SK-N-MC (cell line): ENCODE measurements around the gene PLEKHM2.

Experiments
- EZH2 ChIP-seq: fragments of 200-600 bp; sonication (generic); IDR thresholded peaks from one replicate; pipeline ENCODE4 v1.6.1; 2017; ENCODE audit warnings: antibody characterized with exemption
- FOXP2 ChIP-seq: optimal IDR thresholded peaks from 2 replicates; pipeline ENCODE3; 2011; ENCODE audit warnings: mild to moderate bottlenecking, moderate library complexity; ENCODE audit not compliant: insufficient read depth; ENCODE audit errors: extremely low read length, control extremely low read depth
- POLR2AphosphoS5 ChIP-seq: IDR thresholded peaks from 2 replicates; pipeline ENCODE4 v1.6.1; 2012; ENCODE audit warnings: mild to moderate bottlenecking, low read depth, low read length, borderline replicate concordance

DNA sequence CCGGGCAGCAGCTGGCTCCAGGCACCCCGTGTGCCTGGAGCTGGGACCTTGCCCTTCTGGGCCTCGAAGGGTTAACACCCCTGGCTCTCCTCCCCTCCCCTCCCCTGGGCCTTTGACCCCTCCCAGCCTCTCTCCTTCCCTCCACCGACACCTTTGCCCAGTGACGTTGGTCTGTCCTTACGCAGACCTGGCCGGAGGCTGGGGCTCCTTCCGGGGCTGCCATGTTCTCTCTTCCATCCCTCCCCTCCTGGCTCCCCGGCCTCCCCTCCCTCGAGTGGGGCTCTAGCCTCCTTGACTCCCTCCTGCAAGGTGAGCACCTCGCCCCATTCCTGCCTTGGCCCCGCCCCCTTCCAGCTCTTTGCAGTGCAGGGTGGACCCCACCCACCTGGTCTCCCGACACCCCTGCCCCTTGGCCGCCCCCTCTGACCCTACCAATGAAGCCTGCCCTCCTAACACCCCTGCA, 58.2 kb downstream of the PLEKHM2 start, which contains the start of gene TMEM82:
- no peak for TF ChIP-seq POLR2AphosphoS5
- TF ChIP-seq EZH2 = no peak
- no peak for TF ChIP-seq FOXP2
